Osteocyte (in vitro differentiated cells): ENCODE results near the gene TENM3. TPM values are rescaled to one million over a fixed set of nuclear protein-coding genes. Genes with fewer than 3 reads are reported as not detected.
A peak's percentile ranks its signal among the peaks of the same experiment; 100 is the strongest.

Experiments used
- DNase-seq: peaks from one replicate; pipeline ENCODE4 v3.0.0; 2021; ENCODE audit warnings: mixed read lengths; ENCODE audit not compliant: unreplicated experiment; ENCODE audit errors: extremely low spot score
- H3K27ac Mint-ChIP-seq: one replicate; pipeline ENCODE4 v1.8.0; 2021; ENCODE audit warnings: mild to moderate bottlenecking, mixed read lengths; ENCODE audit not compliant: unreplicated experiment
- H3K27me3 Mint-ChIP-seq: one replicate; pipeline ENCODE4 v1.8.0; 2021; ENCODE audit warnings: mixed read lengths; ENCODE audit not compliant: unreplicated experiment
- H3K36me3 Mint-ChIP-seq: one replicate; pipeline ENCODE4 v1.8.0; 2021; ENCODE audit warnings: mixed read lengths; ENCODE audit not compliant: unreplicated experiment
- H3K4me1 Mint-ChIP-seq: one replicate; pipeline ENCODE4 v1.8.0; 2021; ENCODE audit warnings: mixed read lengths; ENCODE audit not compliant: unreplicated experiment
- H3K4me3 Mint-ChIP-seq: one replicate; pipeline ENCODE4 v1.8.0; 2021; ENCODE audit warnings: mild to moderate bottlenecking, moderate library complexity, mixed read lengths; ENCODE audit not compliant: unreplicated experiment
- H3K9me3 Mint-ChIP-seq: one replicate; pipeline ENCODE4 v1.8.0; 2021; ENCODE audit warnings: mixed read lengths; ENCODE audit not compliant: unreplicated experiment
- total RNA-seq: library from RNA; stranded (reverse); gene quantifications from 2 replicates; pipeline ENCODE4 v1.2.1, GENCODE V29; 2021
- TF ChIP-seq, protein P1 (sequence below): fragments of 200-600 bp; sonication (generic); IDR thresholded peaks from 2 replicates; pipeline ENCODE4 v1.5.0; 2021; ENCODE audit warnings: antibody characterized with exemption, mild to moderate bottlenecking, moderate library complexity

The TENM3 gene
- total RNA-seq, 1 donor from 2014 or later, result 78.3 TPM

DNA sequence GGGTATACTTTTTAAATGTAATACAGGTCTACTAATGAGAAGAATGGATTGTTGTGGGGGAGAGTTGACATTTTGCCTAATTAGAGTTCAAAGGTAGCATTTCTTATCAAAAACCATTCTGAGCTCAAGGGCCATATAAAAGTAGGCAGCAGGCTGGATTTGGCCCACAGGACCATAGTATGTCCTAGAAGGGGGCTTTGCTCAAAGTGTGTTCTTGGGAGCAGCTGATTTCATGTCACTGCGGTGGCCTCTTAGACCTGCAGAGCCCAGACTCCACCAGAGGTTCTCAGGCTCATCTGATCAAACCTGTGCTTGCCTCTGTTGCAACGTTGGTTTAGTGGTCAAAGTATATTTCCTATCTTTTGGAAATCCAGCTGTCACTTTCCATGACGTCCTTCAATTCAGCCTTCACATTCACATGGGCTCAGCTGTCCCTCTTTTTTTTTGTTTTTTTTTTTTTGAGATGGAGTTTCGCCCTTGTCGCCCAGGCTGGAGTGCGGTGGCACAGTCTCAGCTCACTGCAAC, 34.6 kb upstream of the TENM3 start:
- no peak for DNase-seq
- peak overlapping the region; percentile 75 for H3K27ac Mint-ChIP-seq
- no peaks in the 10 kb centered on the region for H3K27me3 Mint-ChIP-seq
- no peaks in the 10 kb centered on the region for H3K9me3 Mint-ChIP-seq
- H3K4me3 Mint-ChIP-seq, result no peak overlapping the region
- H3K4me1 Mint-ChIP-seq, result peaks cover 39% of the 10 kb centered on the region
- H3K36me3 Mint-ChIP-seq, result no peaks in the 10 kb centered on the region
- TF ChIP-seq, protein P1, sequence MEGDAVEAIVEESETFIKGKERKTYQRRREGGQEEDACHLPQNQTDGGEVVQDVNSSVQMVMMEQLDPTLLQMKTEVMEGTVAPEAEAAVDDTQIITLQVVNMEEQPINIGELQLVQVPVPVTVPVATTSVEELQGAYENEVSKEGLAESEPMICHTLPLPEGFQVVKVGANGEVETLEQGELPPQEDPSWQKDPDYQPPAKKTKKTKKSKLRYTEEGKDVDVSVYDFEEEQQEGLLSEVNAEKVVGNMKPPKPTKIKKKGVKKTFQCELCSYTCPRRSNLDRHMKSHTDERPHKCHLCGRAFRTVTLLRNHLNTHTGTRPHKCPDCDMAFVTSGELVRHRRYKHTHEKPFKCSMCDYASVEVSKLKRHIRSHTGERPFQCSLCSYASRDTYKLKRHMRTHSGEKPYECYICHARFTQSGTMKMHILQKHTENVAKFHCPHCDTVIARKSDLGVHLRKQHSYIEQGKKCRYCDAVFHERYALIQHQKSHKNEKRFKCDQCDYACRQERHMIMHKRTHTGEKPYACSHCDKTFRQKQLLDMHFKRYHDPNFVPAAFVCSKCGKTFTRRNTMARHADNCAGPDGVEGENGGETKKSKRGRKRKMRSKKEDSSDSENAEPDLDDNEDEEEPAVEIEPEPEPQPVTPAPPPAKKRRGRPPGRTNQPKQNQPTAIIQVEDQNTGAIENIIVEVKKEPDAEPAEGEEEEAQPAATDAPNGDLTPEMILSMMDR, result no peak

DNA sequence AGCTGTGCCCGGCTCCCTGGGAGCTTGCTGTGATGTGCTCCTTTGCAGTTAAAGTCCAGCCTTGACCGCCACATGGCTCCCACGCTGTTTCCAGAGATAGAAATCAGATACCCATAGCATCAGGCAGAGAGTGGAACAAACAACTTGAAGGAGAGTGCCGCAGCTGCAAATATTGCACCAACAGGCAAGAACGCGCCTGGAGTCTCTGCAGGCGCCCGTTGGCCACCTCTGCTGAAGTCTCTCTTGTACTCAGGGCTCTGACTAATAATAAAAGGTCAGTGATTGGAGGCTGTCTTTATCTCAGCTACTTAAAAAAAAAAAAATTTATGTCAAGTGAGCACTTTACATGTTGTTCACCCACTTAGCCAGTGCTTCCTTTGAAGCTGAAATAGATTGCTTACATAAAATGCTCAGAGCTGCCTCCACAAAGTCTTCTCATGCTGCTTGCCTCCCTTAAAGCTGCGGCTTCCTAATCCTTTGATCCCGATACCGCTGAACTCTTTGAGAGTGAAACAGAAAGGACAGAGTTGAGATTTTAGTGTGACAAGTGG, 30.9 kb upstream of the TENM3 start:
- Mint-ChIP-seq H3K27me3 (no peaks in the 10 kb centered on the region), H3K36me3 (no peaks in the 10 kb centered on the region), H3K9me3 (no peaks in the 10 kb centered on the region), H3K27ac (no peak overlapping the region), H3K4me1 (peaks cover 30% of the 10 kb centered on the region), H3K4me3 (peak overlapping the region; percentile 9)
- no peak for DNase-seq
- TF ChIP-seq, protein P1, result no peak

DNA sequence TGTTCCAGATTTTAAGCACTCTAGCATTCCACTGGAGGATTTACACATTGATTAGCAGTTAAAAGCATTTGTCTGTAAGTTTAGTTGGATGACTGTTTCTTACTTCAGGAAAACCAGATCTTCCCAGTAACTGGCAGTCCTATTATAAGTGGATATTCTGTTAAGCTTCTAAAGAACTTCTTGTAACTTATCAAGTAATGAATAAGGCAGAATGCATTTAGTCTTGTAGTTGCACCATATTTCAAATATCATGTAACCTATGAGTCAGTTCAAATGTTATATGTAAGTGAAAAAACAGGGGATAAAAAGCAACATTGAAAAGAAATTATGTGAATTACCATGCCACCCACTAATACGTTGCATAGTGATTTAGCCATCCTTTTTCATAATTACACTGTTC, 30.2 kb upstream of the TENM3 start:
- Mint-ChIP-seq H3K36me3 (no peaks in the 10 kb centered on the region), H3K4me3 (no peak overlapping the region), H3K9me3 (no peaks in the 10 kb centered on the region), H3K27me3 (no peaks in the 10 kb centered on the region), H3K27ac (no peak overlapping the region), H3K4me1 (peaks cover 22% of the 10 kb centered on the region)
- DNase-seq, result no peak
- TF ChIP-seq, protein P1, result no peak

DNA sequence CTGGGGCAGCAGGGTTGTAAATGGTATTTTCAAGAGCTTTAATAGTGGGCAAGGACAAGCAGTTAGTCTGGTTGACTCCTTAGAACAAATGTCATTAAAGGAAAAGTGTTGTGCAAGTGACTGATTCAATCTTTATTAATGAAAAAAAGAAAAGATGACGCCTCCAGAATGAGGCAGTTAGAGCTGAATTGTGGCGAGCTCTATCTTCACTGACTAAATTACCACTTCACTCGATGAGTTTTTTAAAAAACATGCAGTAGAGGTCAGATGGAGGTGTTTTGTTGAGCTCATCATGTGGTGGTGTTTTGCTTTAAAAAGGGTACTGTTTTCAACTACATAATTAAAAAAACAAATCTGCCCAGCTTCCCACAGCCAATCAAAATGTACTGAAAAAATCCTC, 28.1 kb upstream of the TENM3 start:
- DNase-seq, result no peak
- TF ChIP-seq, protein P1, result no peak
- H3K4me3 Mint-ChIP-seq, result no peak overlapping the region
- no peaks in the 10 kb centered on the region for H3K27me3 Mint-ChIP-seq
- H3K4me1 Mint-ChIP-seq, result peaks cover 16% of the 10 kb centered on the region
- H3K36me3 Mint-ChIP-seq, result no peaks in the 10 kb centered on the region
- H3K9me3 Mint-ChIP-seq, result no peaks in the 10 kb centered on the region
- H3K27ac Mint-ChIP-seq, result no peak overlapping the region

DNA sequence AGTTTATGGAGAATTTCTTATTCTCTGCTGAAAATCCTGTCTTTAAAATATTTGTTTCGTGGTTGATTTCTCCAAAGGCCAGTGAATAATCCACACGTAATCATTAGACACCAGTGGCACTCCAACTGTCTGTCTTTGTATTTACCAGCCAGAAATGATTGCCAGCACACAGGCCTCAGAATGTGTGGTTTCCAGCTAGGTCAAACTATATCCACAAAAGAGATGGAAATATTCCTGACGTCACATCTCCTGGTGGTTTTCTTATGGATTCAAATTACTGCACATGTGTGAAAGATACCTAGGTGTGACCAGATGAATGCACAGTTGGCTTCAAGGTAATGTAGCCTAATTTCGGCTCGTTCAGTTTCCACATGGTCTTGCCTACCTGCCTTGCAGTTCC, 27.2 kb upstream of the TENM3 start:
- TF ChIP-seq, protein P1, result no peak
- Mint-ChIP-seq H3K4me3 (no peak overlapping the region), H3K36me3 (peaks cover 4% of the 10 kb centered on the region), H3K27ac (no peak overlapping the region), H3K27me3 (no peaks in the 10 kb centered on the region), H3K4me1 (peaks cover 15% of the 10 kb centered on the region), H3K9me3 (no peaks in the 10 kb centered on the region)
- no peak for DNase-seq
